K562 (cell line): ENCODE data around the gene PPP1R9B. TPM values are rescaled to one million over a fixed set of nuclear protein-coding genes. Genes with fewer than 3 reads are reported as not detected.
A peak's percentile ranks its signal among the peaks of the same experiment; 100 is the strongest.

Experiments
- ATAC-seq: fragments of 200-7000 bp; cut with Tn5 transposase; 3 replicates; pipeline ENCODE4 v1.9.1; 2020; ENCODE audit warnings: moderate library complexity
- BruUV-seq: library from RNA; stranded (reverse); fragments of 400-500 nt; replicated peaks from 2 replicates; lab custom pipeline; 2021; lab: Mats Ljungman, UMichigan
- CTCF ChIA-PET: fragments of 300-600 bp; formaldehyde crosslinking; extraction: SDS; loops from one replicate; lab custom pipeline; 2021; ENCODE audit warnings: low intra/inter-chr PET ratio; lab: Yijun Ruan, JAX
- POLR2A ChIA-PET: fragments of 300-600, 350-650 bp; sonication (Branson Sonifier 250); formaldehyde crosslinking; extraction: SDS; loops from one replicate; lab custom pipeline; 2021; ENCODE audit warnings: antibody characterized with exemption, inconsistent platforms; lab: Yijun Ruan, JAX
- DNase-seq, 4 experiments: peaks; one replicate each; pipeline versions ENCODE4 v3.0.0 to v3.0.0-alpha.2; 2011 to 2018; ENCODE audit warnings: low spot score in 3 of 4, mixed read lengths in 3 of 4; ENCODE audit errors: extremely low read depth in 1 of 4
- FAIRE-seq: peaks from 2 replicates; lab custom pipeline; 2011; peaks lifted over from hg19 to GRCh38; lab: Jason Lieb, UNC
- H2AFZ ChIP-seq: 2 replicates; pipeline ENCODE4 v1.6.0; 2011; ENCODE audit warnings: low read depth, low read length, control low read depth, inconsistent platforms
- H3K27ac ChIP-seq: fragments of 200-600 bp; 3 replicates; pipeline ENCODE4 v1.8.0; 2011; ENCODE audit warnings: low read depth, mild to moderate bottlenecking, control low read depth, inconsistent platforms, low read length, moderate library complexity, mixed read lengths; ENCODE audit errors: extremely low read depth
- H3K27me3 ChIP-seq, 2 experiments: fragments of 300-600 bp in 1 of 2; 2 replicates in 1 of 2; 3 replicates in 1 of 2; pipeline versions ENCODE4 v1.6.0 to v1.8.0; 2011; ENCODE audit warnings: inconsistent platforms in 2 of 2, low read length in 2 of 2, mild to moderate bottlenecking in 1 of 2, mixed read lengths in 1 of 2, moderate library complexity in 1 of 2; ENCODE audit not compliant: control insufficient read depth in 2 of 2, insufficient read depth in 2 of 2
- H3K36me3 ChIP-seq: fragments of 300-600 bp; 3 replicates; pipeline ENCODE4 v1.8.0; 2011; ENCODE audit warnings: mild to moderate bottlenecking, low read length, inconsistent platforms; ENCODE audit not compliant: control insufficient read depth, insufficient read depth
- H3K4me1 ChIP-seq, 2 experiments: fragments of 200-600 bp in 1 of 2; replicated peaks in 1 of 2; 2 replicates in 1 of 2; 3 replicates in 1 of 2; pipeline versions ENCODE4 v1.5.1 to v1.8.0; 2011; ENCODE audit warnings: inconsistent platforms in 2 of 2, low read length in 2 of 2, mild to moderate bottlenecking in 1 of 2, mixed read lengths in 1 of 2, moderate library complexity in 1 of 2; ENCODE audit not compliant: control insufficient read depth in 2 of 2, insufficient read depth in 2 of 2
- H3K4me2 ChIP-seq: 2 replicates; pipeline ENCODE4 v1.6.1; 2011; ENCODE audit warnings: low read length, control low read depth, inconsistent platforms, mixed read lengths; ENCODE audit not compliant: insufficient read depth
- H3K4me3 ChIP-seq: fragments of 200-600 bp; sonication (generic), shearing (Covaris generic); 2 replicates; pipeline ENCODE4 v1.5.1; 2016; ENCODE audit warnings: control low read depth, inconsistent platforms
- H3K79me2 ChIP-seq: fragments of 200-600 bp; 3 replicates; pipeline ENCODE4 v1.8.0; 2011; ENCODE audit warnings: low read length, inconsistent platforms; ENCODE audit not compliant: control insufficient read depth, insufficient read depth
- H3K9ac ChIP-seq, 2 experiments: 2 replicates each; pipeline versions ENCODE4 v1.6.0 to v1.6.1; 2011; ENCODE audit warnings: low read depth in 2 of 2, low read length in 2 of 2, control low read depth in 1 of 2, inconsistent platforms in 1 of 2, mild to moderate bottlenecking in 1 of 2, mixed read lengths in 1 of 2; ENCODE audit not compliant: insufficient read depth in 1 of 2
- H3K9me1 ChIP-seq: one replicate; pipeline ENCODE4 v1.6.0; 2011; ENCODE audit warnings: inconsistent platforms, mild to moderate bottlenecking, low read length, moderate library complexity; ENCODE audit not compliant: control insufficient read depth, insufficient read depth
- H3K9me3 ChIP-seq: replicated peaks from 2 replicates; pipeline ENCODE4 v1.5.1; 2011; ENCODE audit warnings: low read depth, low read length, inconsistent platforms; ENCODE audit not compliant: control insufficient read depth, insufficient read depth
- H4K20me1 ChIP-seq: replicated peaks from 2 replicates; pipeline ENCODE4 v1.6.1; 2011; ENCODE audit warnings: low read length, inconsistent platforms, mixed read lengths; ENCODE audit not compliant: control insufficient read depth, insufficient read depth
- CBFB ChIP-seq: sonication (generic); formaldehyde crosslinking; IDR thresholded peaks from 2 replicates; pipeline ENCODE4 v1.4.0; 2020; ENCODE audit warnings: mild to moderate bottlenecking, missing genetic modification reagents
- CEBPG ChIP-seq, 3 experiments: fragments of 200-800 bp in 1 of 3; sonication (Bioruptor generic) in 1 of 3; sonication (generic) in 1 of 3; formaldehyde crosslinking in 1 of 3; IDR thresholded peaks in 2 of 3; conservative IDR thresholded peaks in 1 of 3; 2 replicates each; pipeline versions ENCODE4 v1.6.1 to v1.8.0; 2016 to 2022; ENCODE audit warnings: missing compliant biosample characterization in 2 of 3, missing genetic modification characterization in 2 of 3, mild to moderate bottlenecking in 1 of 3, missing genetic modification reagents in 1 of 3
- FOXM1 ChIP-seq, 2 experiments: fragments of 450-650 bp in 1 of 2; sonication (generic) in 1 of 2; formaldehyde crosslinking in 1 of 2; IDR thresholded peaks; 2 replicates each; pipeline versions ENCODE4 v1.6.1 to v1.9.0; 2017 to 2022; ENCODE audit warnings: low read depth in 2 of 2, mild to moderate bottlenecking in 2 of 2, missing genetic modification reagents in 1 of 2, moderate library complexity in 1 of 2
- PTBP1 ChIP-seq: fragments of 200-400 bp; formaldehyde crosslinking; IDR thresholded peaks from 2 replicates; pipeline ENCODE4 v1.6.1; 2017; ENCODE audit warnings: low read depth, low read length
- ZNF655 ChIP-seq: fragments of 250-450 bp; sonication (Bioruptor Pico); IDR thresholded peaks from 2 replicates; pipeline ENCODE4 v1.5.0; 2021
- WGBS: fragments of 100-300 bp; shearing (Covaris generic); methylation state at CpG from one replicate; pipeline ENCODE4 v1.1.6; 2016; ENCODE audit warnings: low coverage, mixed read lengths; ENCODE audit not compliant: insufficient coverage; ENCODE audit errors: missing lambda C conversion rate; 5-methylcytosine and 5-hydroxymethylcytosine counted together
- in situ Hi-C: fragments of 300-500 bp; cut with MboI; formaldehyde crosslinking; loops from 4 replicates; pipeline ENCODE4 v1.15.0; 2018; ENCODE audit warnings: inconsistent platforms, mixed read lengths
- intact Hi-C: fragments of 100-400 bp; cut with micrococcal nuclease; formaldehyde crosslinking; loops from 2 replicates; pipeline ENCODE4 v1.14.2; 2022
- polyA plus RNA-seq, 8 experiments: library from polyadenylated mRNA; depleted of rRNA in 4 of 8; stranded (reverse) in 5 of 8; unstranded in 3 of 8; fragments of >200 nt; fragmentation: Nextera tagmentation in 2 of 8; fragmentation: Illumina TruSeq in 1 of 8; extraction: Ambion mirVana in 2 of 8; extraction: Trizol in 1 of 8; gene quantifications; 2 replicates each; pipeline versions ENCODE4 v1.2.1 to v1.2.3, GENCODE V29; 2011 to 2014; ENCODE audit warnings: inconsistent platforms in 1 of 8, missing spikeins in 1 of 8
- total RNA-seq, 7 experiments: library from RNA; depleted of rRNA in 6 of 7; stranded (reverse); fragments of >200 nt in 6 of 7; fragmentation: Illumina TruSeq in 2 of 7; extraction: Trizol in 2 of 7; gene quantifications; 2 replicates each; pipeline versions ENCODE4 v1.2.1 to v1.2.3, GENCODE V29; 2011 to 2021; ENCODE audit warnings: low replicate concordance in 1 of 7

The PPP1R9B gene
- total and polyA plus RNA-seq, 9 of the 15 experiments (the other 6 are each of a cell fraction or from before 2014, with no cell fraction given), result 0.10 to 63.5 (median 24.7) TPM

GRCh38 chr17:50161911-50162288 is 11.4 kb upstream of the PPP1R9B start:
- 37% methylated on average over 16 of the region's 16 CpGs for WGBS
- no peak overlapping the region for H3K4me3 ChIP-seq
- H3K4me1 ChIP-seq, result peaks cover 10 to 20% of the 10 kb centered on the region in 2 experiments; a peak in 3 of 5 replicates

More at GRCh38 chr17:50161911-50162288, 11.4 kb upstream of the PPP1R9B start:
- in situ Hi-C loops, result no loop called here
- FAIRE-seq, result no peak
- intact Hi-C loops, result loop anchor here (1.0 to 2.0 kb wide), 4 partner anchors 10 to 68 kb away; no protein-coding TSS in a partner anchor
- BruUV-seq, result no TSS peak
- ATAC-seq, result no peak
- POLR2A ChIA-PET, result no interaction called here
- peak overlapping the region; percentile 95 for H3K4me2 ChIP-seq
- CTCF ChIA-PET, result interaction anchor here (0.6 to 2.1 kb wide), 4 partner anchors 19 to 68 kb away, joined by 3 to 6 read pairs (median 3); no protein-coding TSS in a partner anchor
- H3K9me3 ChIP-seq, result no peaks in the 10 kb centered on the region
- TF ChIP-seq CBFB (CRISPR knock-in tag), result 0 out of 2 replicates have a peak, but pooled peaks have one; percentile 13
- TF ChIP-seq FOXM1 (IDR thresholded peaks at IDR 0.05; ENCODE audit: low read depth), result no peak
- 0 out of 2 replicates have a peak, but pooled peaks have one; percentile 2 for TF ChIP-seq FOXM1 (CRISPR knock-in tag; IDR thresholded peaks at IDR 0.05; ENCODE audit: low read depth)
- TF ChIP-seq CEBPG (CRISPR knock-in tag; IDR thresholded peaks at IDR 0.05), result 0 out of 2 replicates have a peak, but pooled peaks have one; percentile 7
- TF ChIP-seq CEBPG (tag; conservative IDR thresholded peaks at IDR 0.05 in 1 of 2, IDR thresholded peaks at IDR 0.05 in 1 of 2), result no peak
- TF ChIP-seq PTBP1, result no peak
- TF ChIP-seq ZNF655, result no peak
- TF ChIP-seq, all 486 proteins: peak for 3
- Histone ChIP-seq H2AFZ (peak overlapping the region; percentile 96), H3K79me2 (no peaks in the 10 kb centered on the region), H3K9me1 (no peaks in the 10 kb centered on the region), H4K20me1 (no peaks in the 10 kb centered on the region; the same call in 1 of the 2 replicates), H3K27me3 (no peaks in the 10 kb centered on the region), H3K27ac (no peak overlapping the region), H3K9ac (peak overlapping the region in 1 of 2 experiments; percentile 43; a peak in 1 of 4 replicates), H3K36me3 (no peaks in the 10 kb centered on the region)
- DNase-seq, result no peak
